GM19023 (cell line): ENCODE results near the gene MTHFD1L.
"Not testable (repeated sequence)": the region's sequence is repeated elsewhere in the genome, so short reads cannot be mapped to it uniquely, and the experiment has no call there.

Experiments
- ATAC-seq: cut with Tn5 transposase; IDR thresholded peaks from one replicate; pipeline ENCODE4 v1.9.1; 2021; ENCODE audit warnings: mild to moderate bottlenecking, moderate library complexity; ENCODE audit not compliant: unreplicated experiment

Gene MTHFD1L

DNA sequence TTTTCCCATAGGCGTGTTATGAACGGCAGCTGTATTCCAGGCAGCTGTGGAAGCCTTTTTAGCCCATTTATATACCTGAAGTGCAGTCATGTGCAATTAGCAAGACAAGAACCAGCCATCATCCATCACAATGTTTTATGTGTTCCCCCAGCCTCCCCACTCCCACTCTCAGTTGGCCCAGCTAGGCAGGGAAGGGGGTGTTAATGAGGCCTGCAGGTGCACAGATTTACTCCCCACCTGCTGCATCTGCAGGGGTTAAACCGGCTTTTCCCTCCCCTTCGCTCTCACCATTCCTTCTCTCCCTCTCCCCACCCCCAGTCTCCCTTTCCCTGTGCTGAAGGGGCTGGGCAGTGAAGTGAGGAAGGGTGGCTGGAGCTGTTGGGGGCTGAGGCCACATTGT is 224.5 kb downstream of the MTHFD1L start:
- ATAC-seq = no peak

GRCh38 chr6:151091571-151091970 is 226.1 kb downstream of the MTHFD1L start:
- no peak for ATAC-seq

- no peak for ATAC-seq
These were observed 227.1 kb downstream of the MTHFD1L start for GRCh38 chr6:151092591-151092990.

DNA sequence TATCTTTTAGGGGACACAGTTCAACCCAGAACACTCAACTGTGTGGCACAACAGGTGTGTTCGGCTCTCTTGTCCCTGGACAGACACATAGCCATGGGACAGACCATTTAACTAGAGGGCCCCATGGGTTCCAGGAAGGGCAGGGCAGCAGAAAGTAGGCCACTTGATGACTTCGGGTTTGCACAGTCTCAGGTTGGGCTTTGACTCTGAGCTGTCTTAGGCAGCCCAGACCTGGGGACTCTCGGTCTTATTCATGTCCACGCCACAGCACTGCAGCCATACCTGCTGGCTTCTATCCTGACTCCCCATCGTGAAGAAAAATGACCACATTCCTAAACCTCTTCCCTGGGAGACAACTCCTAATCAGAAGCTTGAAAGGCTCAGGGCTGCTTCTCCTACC is 228.2 kb downstream of the MTHFD1L start:
- ATAC-seq = no peak

- no peak for ATAC-seq
These were observed 230.2 kb downstream of the MTHFD1L start for GRCh38 chr6:151095538-151096254.

DNA sequence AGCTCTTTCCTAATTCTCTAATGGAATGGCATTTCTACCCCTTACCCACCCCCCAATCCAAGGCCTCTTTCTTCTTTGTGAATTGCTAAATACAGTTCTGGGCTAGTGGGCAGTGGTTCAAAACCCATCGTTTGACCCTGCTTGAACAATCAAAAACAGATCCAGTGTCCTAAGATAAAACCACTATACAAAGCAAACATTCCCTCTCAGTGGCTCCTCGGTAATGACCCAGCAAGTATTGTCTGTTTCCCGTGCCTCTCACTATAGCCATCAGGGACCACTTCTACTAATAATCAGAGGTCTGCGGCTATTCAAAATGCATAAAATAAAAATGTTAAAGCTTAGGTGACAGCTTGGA is 230.7 kb downstream of the MTHFD1L start:
- no peak for ATAC-seq

DNA sequence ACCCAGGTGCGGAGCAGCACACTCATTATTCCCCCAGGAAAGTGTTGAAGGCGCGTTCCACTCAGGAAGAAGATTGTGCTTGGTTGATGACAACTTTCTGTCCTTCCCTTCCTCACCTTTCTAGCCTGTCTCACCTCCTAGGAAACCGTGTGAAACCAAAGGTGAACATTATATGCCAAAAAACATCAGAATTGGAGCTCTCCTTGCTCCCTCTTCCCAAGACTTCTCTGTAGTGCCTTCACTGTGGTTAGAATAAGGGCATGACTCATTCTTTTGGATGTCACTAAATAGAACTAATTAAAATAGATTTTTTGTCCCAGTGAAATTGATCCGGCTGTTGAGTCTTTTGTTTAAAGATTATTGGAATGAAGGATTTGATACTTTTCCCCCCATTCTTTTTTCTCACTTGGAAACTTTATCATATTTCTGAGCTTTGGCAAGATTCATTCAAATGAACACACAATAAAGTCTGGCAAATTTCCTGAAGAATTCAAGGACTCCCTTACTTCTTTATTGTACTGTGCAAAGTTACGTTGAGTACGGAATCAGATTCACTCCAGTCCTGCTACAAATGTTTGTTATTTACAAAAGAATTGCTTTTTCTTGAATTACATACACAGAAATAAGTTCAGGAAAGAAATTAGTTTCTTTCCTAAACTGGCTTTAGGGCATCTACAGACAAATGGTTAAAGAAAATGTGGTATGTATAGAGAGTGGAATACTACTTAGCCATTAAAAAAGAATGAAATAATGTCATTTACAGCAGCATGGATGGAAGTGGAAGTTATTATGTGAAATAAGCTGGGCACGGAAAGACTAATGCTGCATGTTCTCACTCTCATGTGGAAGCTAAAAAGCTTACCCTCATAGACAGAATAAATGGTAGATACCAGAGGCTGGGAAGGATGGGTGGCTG is 231.4 kb downstream of the MTHFD1L start:
- no peak for ATAC-seq

DNA sequence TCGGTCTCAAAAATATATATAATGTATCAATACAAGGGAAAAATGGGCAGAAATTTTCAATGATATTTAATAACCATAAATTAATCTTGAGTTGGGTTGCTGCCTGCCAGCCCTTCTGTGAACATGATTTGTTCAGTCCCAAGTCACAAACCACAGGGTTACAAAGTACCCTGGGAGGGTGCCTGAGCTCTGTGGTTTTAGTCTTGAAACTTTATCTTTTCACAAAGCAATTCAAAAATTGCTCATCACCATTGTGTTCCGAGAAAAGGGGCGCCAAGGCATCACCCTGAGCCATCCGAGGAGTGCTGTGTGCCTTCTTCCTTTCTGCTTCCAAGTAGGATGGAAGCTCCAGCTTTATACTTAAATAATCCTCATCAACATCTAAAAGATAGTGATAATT is 232.7 kb downstream of the MTHFD1L start:
- no peak for ATAC-seq

GRCh38 chr6:151100326-151100725 is 234.8 kb downstream of the MTHFD1L start:
- no peak for ATAC-seq

GRCh38 chr6:151101161-151101815 is 235.8 kb downstream of the MTHFD1L start:
- no peak for ATAC-seq

GRCh38 chr6:151101816-151102694 is 236.6 kb downstream of the MTHFD1L start:
- no peak for ATAC-seq

DNA sequence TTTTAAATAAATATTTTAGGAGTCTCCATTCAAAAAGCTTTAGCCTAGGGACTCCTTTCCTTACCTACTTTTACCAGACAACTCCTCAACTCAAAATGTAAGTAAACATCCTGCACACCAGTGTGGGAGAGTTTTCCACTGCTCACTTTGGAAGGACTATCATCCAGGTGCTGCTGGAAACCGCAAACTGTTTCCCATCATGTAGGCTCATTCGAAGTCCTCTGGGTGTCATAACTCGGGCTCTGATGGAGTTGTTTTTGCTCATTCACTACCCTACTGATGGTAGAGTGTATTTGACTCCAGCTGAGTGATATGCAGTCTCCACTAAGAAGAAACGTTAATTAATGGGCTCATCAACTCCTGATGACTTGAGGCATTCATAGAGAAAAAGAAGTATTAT is 237.8 kb downstream of the MTHFD1L start:
- ATAC-seq = no peak

DNA sequence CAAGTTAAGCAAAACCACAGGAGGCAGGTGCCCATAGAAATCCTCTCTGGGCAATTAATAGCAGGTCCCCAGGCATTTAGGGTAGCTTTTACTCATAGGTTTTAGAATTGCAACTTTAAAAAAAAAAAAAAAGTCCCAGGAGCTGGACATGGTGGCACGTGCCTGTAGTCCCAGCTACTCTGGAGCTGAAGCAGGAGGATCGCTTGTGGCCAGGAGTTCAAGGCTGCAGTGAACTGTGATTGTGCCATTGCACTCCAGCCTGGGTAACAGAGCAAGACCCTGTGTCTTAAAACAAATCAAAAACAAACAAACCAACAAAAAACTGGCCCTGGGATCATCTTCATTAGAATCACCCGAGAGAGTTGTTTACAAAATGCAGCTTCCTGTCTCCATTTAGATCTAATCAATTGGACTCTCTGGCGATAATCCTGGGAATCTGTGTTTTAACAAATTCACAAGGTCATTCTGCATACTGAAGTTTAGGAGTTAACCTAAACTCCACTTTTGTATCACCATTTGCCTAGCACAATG is 242.5 kb downstream of the MTHFD1L start:
- no peak for ATAC-seq

GRCh38 chr6:151108548-151108947 is 243.0 kb downstream of the MTHFD1L start:
- ATAC-seq = no peak

- no peak for ATAC-seq
These were observed 243.9 kb downstream of the MTHFD1L start for GRCh38 chr6:151109361-151109760.

DNA sequence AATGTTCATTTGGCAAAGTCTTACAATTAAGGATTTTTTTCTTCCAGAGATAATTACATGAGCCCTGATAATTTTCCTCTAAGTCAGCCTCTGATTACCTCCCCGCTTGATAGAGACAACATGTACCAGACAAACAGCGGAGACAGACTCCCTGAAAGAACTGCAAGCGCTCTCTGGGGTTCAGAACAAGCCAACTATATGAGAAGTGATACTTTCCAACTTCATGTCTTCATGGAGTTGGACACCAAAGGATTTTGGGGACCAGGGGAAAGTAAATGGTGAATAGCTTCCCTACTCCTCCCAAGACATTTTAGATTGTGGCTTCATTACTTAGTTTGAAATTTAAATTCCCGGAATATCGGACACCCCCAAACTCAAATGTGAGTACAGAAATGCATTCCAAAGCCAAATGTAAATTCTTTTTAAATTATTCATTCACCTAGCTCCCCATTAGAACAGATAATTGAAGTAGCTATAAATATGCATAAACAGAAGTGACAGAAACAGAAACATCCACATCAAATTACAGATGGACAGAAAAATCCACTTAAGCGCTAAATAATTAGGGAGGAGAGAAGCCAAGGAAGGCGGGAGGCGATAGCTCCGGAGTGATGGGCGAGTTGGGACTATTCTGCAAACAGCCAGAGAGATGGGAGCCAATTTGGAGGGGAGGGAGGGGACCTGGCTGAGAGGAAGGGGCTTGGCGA is 244.5 kb downstream of the MTHFD1L start:
- ATAC-seq = no peak

- no peak for ATAC-seq
These were observed 245.0 kb downstream of the MTHFD1L start for GRCh38 chr6:151110576-151110905.

DNA sequence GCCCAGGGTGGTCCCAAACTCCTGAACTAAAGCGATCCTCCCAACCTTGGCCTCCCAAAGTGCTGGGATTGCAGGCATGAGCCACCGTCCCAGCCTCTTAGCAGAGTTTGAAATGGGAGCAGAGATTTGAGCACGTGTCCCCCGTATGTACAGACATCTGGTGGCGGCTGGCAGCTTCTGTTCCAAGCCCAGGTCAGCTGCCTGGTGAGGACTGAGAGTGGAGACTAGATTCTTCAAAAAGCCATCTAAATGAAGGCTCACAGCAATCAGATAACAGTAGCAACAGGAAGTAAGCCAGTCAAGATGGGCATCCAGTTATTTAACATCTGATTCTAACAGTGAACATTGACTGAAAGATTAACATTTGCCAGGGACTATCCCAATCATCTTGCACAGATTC is 246.2 kb downstream of the MTHFD1L start:
- no peak for ATAC-seq

DNA sequence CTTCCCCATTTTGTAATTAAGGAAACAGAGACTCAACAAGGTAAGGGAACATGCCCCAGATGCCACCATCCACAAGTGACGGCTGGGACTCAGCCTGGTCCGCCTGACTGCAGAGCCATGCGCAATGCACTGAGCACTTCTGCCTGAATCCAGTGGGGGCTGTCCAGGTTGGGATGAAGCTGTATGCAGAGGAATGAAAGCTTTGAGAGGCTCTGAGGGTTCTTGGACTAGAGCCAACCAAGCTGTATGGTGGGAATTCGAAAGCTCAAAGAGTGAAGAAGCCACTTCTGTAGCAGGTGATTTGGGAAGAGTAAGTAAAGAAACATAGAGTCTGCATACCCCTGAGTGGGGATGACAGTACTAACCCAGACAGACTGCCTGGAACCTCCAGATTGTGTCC is 246.6 kb downstream of the MTHFD1L start:
- no peak for ATAC-seq

DNA sequence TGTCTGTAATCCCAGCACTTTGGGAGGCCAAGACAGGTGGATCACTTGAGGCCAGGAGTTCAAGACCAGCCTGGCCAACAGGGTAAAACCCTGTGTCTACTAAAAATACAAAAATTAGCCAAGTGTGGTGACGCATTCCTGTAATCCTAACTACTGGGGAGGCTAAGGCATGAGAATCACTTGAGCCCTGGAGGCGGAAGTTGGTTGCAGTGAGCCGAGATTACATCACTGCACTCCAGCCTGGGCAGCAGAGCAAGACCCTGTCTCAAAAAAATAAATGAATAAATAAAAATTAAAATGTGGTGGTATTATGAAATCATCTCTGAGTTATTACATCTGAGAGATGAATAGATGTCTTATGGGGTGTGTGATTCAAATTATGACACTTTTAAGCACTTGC is 247.4 kb downstream of the MTHFD1L start:
- not testable (repeated sequence) for ATAC-seq
